Panc1 (cell line): Measurements from ENCODE around the gene CXCL16.

ENCODE experiments used
- POLR2AphosphoS5 ChIP-seq: IDR thresholded peaks from 2 replicates; pipeline ENCODE4 v1.6.1; 2012; ENCODE audit warnings: mild to moderate bottlenecking, low read depth, low read length, moderate library complexity
- SIN3A ChIP-seq: IDR thresholded peaks from 2 replicates; pipeline ENCODE4 v1.6.1; 2012; ENCODE audit warnings: low read depth, mild to moderate bottlenecking, low read length, moderate library complexity, borderline replicate concordance; ENCODE audit not compliant: insufficient read depth
- TCF7L2 ChIP-seq: IDR thresholded peaks from 2 replicates; pipeline ENCODE4 v1.6.1; 2011; ENCODE audit warnings: mild to moderate bottlenecking, low read depth, low read length, inconsistent platforms
- TF ChIP-seq, protein P1 (sequence below): fragments of 450-650 bp; IDR thresholded peaks from 2 replicates; pipeline ENCODE4 v1.5.1; 2017; ENCODE audit warnings: mild to moderate bottlenecking
- TF ChIP-seq, protein P2 (sequence below), 2 experiments: IDR thresholded peaks; 2 replicates each; pipeline ENCODE4 v1.6.1; 2011 to 2012; ENCODE audit warnings: low read depth in 2 of 2, control low read depth in 1 of 2, low read length in 1 of 2, mild to moderate bottlenecking in 1 of 2, moderate library complexity in 1 of 2; ENCODE audit not compliant: insufficient read depth in 1 of 2

DNA sequence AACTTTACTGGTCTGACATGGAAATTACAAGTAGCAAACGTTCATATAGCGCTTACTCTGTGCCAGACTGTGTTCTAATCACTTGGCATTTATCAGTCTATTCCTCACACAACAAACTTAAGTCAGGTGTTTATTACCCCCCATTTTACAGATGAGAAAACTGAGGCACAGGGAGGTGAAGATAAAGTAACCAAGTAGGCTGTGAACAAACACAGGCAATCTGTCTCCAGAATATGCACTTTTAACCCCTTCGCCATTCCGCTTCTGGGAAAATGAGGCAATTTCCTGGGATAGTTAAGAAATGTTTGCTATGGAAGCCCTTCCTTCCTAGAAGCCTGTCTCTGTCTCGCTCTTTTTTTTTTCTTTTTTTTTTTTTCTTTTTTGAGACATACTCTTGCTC lies 12.2 kb upstream of the CXCL16 start:
- TF ChIP-seq, protein P1, sequence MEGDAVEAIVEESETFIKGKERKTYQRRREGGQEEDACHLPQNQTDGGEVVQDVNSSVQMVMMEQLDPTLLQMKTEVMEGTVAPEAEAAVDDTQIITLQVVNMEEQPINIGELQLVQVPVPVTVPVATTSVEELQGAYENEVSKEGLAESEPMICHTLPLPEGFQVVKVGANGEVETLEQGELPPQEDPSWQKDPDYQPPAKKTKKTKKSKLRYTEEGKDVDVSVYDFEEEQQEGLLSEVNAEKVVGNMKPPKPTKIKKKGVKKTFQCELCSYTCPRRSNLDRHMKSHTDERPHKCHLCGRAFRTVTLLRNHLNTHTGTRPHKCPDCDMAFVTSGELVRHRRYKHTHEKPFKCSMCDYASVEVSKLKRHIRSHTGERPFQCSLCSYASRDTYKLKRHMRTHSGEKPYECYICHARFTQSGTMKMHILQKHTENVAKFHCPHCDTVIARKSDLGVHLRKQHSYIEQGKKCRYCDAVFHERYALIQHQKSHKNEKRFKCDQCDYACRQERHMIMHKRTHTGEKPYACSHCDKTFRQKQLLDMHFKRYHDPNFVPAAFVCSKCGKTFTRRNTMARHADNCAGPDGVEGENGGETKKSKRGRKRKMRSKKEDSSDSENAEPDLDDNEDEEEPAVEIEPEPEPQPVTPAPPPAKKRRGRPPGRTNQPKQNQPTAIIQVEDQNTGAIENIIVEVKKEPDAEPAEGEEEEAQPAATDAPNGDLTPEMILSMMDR = no peak
- TF ChIP-seq TCF7L2 = no peak
- TF ChIP-seq POLR2AphosphoS5 = no peak
- TF ChIP-seq, protein P2, sequence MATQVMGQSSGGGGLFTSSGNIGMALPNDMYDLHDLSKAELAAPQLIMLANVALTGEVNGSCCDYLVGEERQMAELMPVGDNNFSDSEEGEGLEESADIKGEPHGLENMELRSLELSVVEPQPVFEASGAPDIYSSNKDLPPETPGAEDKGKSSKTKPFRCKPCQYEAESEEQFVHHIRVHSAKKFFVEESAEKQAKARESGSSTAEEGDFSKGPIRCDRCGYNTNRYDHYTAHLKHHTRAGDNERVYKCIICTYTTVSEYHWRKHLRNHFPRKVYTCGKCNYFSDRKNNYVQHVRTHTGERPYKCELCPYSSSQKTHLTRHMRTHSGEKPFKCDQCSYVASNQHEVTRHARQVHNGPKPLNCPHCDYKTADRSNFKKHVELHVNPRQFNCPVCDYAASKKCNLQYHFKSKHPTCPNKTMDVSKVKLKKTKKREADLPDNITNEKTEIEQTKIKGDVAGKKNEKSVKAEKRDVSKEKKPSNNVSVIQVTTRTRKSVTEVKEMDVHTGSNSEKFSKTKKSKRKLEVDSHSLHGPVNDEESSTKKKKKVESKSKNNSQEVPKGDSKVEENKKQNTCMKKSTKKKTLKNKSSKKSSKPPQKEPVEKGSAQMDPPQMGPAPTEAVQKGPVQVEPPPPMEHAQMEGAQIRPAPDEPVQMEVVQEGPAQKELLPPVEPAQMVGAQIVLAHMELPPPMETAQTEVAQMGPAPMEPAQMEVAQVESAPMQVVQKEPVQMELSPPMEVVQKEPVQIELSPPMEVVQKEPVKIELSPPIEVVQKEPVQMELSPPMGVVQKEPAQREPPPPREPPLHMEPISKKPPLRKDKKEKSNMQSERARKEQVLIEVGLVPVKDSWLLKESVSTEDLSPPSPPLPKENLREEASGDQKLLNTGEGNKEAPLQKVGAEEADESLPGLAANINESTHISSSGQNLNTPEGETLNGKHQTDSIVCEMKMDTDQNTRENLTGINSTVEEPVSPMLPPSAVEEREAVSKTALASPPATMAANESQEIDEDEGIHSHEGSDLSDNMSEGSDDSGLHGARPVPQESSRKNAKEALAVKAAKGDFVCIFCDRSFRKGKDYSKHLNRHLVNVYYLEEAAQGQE (IDR thresholded peaks at IDR 0.05; ENCODE audit: insufficient read depth in 1 of 2, low read depth in 2 of 2, low read length in 1 of 2) = no peak
- TF ChIP-seq SIN3A = no peak
